C4-2B (cell line): ENCODE data around the gene FNDC7.
"Not testable (repeated sequence)": the region's sequence is repeated elsewhere in the genome, so short reads cannot be mapped to it uniquely, and the experiment has no call there.

Experiments
- H3K27ac ChIP-seq: fragments of 450-650 bp; 2 replicates; pipeline ENCODE4 v1.5.1; 2017
- ZFX ChIP-seq: fragments of 450-650 bp; IDR thresholded peaks from 2 replicates; pipeline ENCODE4 v1.6.1; 2017
- TF ChIP-seq, protein P1 (sequence below): fragments of 450-650 bp; conservative IDR thresholded peaks from 2 replicates; pipeline ENCODE4 v1.5.1; 2017; ENCODE audit warnings: mild to moderate bottlenecking

FNDC7 gene

DNA sequence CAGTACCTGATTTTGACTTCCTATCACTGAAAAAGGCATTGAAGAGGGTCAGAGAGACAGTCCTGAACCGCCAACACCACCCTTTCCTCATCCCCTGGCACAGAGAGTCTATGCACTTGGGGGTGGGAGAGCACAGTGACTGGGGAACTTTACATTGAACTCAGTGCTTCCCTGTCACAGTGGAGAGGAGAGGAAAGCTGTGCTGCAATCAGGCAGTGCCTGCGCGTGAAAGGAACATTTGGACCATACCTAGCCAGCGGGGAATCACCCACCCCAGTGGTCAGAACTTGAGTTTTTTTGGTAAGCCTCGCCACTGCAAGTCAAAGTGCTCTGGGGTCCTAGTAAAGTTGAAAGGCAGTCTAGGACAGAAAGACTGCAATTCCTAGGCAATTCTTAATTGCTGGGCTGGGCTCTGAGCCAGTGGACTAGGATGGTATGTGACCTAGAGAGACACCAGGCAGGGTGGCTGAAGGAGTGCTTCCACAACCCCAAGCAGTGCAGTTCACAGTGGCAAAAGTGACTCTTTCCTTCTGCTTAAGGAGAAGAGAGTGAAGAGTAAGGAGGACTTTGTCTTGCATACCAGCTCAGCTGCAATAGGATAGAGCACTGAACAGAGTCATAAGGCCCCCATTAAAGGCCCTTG, 42.5 kb upstream of the FNDC7 start:
- no peak overlapping the region for H3K27ac ChIP-seq
- TF ChIP-seq ZFX, result no peak
- TF ChIP-seq, protein P1, sequence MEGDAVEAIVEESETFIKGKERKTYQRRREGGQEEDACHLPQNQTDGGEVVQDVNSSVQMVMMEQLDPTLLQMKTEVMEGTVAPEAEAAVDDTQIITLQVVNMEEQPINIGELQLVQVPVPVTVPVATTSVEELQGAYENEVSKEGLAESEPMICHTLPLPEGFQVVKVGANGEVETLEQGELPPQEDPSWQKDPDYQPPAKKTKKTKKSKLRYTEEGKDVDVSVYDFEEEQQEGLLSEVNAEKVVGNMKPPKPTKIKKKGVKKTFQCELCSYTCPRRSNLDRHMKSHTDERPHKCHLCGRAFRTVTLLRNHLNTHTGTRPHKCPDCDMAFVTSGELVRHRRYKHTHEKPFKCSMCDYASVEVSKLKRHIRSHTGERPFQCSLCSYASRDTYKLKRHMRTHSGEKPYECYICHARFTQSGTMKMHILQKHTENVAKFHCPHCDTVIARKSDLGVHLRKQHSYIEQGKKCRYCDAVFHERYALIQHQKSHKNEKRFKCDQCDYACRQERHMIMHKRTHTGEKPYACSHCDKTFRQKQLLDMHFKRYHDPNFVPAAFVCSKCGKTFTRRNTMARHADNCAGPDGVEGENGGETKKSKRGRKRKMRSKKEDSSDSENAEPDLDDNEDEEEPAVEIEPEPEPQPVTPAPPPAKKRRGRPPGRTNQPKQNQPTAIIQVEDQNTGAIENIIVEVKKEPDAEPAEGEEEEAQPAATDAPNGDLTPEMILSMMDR, result no peak

DNA sequence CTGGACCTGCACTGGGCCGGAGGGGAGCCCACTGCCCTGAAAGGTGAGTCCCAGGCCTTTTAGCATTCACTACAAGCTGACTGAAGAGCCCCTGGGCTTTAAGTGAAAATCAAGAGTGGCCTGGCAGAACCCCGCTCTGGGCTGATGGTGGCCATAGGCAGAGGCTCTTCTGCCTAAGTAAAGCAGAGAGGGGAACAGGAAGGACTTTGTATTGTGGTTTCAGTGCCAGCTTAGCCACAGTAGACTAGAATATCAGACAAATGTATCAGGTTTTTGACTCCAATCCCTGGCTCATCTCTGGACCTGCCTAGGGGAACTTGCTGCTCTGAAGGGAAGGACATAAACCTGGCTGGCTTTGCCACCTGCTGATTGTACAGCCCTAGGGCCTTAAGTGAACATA, 41.6 kb upstream of the FNDC7 start:
- no peak overlapping the region for H3K27ac ChIP-seq
- TF ChIP-seq, protein P1, result no peak
- TF ChIP-seq ZFX, result no peak

DNA sequence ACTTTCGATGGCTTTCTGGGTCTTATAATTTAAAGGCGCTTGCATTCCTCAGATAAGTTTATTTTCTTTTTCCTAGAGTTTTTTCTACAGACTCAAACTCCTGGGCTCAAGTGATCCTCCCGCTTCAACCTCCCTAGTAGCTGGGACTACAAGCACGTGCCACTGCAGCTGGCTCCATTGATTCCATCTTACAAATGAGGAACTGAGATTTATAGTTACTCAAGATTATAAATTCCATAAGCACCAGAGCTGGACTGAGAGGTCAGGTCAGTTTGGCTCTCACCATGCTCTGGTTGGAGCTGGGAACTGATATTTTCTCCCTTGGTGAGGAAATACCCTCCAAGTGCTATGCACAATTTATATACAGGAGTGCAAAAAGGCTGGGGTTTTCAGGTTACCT, 34.0 kb upstream of the FNDC7 start:
- H3K27ac ChIP-seq, result no peak overlapping the region
- TF ChIP-seq ZFX, result no peak
- TF ChIP-seq, protein P1, result no peak

DNA sequence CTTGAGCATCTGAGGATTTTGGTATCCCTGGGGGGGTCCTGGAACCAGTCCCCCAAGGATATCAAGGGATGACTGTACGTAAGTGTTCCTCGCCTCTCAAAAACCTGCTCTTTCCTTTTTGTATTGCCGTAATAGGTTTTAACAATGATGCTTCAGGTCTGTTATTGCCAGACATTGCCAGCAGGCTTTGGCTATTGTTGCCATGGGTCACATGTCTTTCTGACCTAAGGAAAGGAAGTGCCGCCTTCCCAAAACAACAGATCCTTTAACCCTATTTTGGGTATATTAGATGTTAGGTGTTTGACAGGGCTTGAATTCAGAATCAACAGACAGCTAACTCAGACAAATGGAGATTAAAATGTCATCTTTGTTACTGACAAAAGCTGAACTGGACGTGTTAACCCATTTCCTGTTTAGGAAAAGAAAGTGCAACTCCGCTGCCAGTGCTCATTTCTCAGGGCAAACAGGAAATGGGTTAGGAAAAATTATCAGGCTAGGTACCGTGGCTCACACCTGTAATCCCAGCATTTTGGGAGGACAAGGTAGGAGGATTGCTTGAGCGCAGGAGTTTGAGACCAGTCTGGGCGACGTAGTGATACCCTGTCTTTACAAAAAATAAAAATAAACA, 33.0 kb upstream of the FNDC7 start:
- no peak for TF ChIP-seq ZFX
- TF ChIP-seq, protein P1, result no peak
- H3K27ac ChIP-seq, result no peak overlapping the region

DNA sequence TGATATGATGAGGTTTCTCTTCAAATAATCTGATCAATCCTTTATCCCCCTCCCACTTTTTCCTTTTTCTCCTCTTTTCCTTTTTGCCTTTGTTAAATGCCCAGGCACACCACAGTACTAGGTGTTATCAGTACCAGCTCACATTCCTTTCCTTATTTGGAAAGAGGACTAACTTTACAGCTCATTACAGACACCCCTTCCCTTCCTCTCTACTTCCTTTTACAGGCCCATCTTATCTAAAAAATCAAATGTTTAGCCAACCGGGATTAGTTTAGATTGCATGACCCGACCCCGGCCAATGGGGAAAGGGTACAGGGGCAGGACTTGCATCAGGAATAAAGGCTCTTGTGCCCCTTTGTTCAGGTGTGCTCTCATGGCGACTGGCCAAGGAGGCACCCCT, 31.0 kb upstream of the FNDC7 start:
- not testable (repeated sequence) for H3K27ac ChIP-seq

DNA sequence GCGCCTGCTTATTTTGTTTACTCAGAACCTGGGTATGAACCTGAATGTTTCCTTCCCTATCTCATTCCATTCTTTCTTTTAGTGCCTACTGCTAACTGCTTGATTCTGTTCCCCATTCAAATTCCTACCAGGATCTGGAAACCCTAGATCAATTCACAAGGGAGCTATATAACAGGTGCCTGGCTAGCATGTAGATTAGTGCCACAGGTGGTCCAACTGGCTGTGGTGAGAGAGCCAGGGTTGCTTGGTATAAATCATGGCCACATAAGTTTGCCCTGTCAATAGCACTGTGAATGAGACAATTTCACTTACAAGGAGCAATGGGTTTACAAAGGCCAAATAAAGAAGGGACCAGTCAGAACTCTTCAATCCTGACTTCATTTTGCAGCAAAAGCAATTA, 27.2 kb upstream of the FNDC7 start:
- H3K27ac ChIP-seq, result no peak overlapping the region
- TF ChIP-seq ZFX, result no peak
- TF ChIP-seq, protein P1, result no peak

DNA sequence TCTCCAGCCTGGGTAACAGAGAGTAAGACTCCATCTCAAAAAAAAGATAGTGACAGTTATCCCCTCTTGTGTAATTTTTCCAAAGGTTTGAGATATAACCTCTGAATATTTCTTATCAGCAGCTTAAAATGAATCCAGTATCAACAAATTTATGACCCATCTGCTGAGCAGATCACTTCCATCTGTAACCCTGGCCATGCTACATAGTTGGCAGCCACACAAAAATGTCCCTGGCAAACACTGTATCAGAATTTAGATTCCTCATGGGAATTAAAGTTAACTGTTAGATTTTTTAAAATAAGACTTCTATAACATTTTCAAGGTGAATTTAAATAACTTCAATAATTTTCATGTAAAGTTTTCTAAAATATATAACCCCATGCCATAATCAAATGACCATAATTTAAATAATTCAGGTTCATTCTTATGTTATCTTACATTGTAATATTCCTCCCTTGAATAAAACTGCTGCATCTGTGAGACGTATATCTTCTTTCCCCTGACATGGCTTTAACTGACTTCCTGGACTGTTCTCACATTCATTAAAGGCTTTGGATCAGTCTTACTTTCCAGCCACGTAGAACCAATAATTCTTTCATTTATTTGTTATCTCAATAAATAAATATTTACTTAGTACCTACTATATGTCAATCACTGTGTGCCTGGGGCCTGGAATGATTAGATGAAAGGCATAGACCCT, 25.9 kb upstream of the FNDC7 start:
- TF ChIP-seq ZFX, result no peak
- TF ChIP-seq, protein P1, result no peak
- H3K27ac ChIP-seq, result peak overlapping the region; percentile 30; the same call in 1 of the 2 replicates
